Endothelial cell of umbilical vein (primary cell): Measurements from ENCODE around the gene UBE2L3. TPM values are rescaled to one million over a fixed set of nuclear protein-coding genes. Genes with fewer than 3 reads are reported as not detected.
"Not testable (repeated sequence)": the region's sequence is repeated elsewhere in the genome, so short reads cannot be mapped to it uniquely, and the experiment has no call there.

ENCODE experiments used
- BruUV-seq: library from RNA; stranded (reverse); fragments of 400-500 nt; replicated peaks from 2 replicates; lab custom pipeline; 2021; lab: Mats Ljungman, UMichigan
- CTCF ChIA-PET: fragments of 300-600, 350-600 bp; sonication (Branson Sonifier 250); formaldehyde crosslinking; loops from one replicate; lab custom pipeline; 2021; ENCODE audit warnings: antibody characterized with exemption, inconsistent platforms; lab: Charles Lee
- POLR2A ChIA-PET: fragments of 300-600, 350-600 bp; sonication (Branson Sonifier 250); formaldehyde crosslinking; loops from one replicate; lab custom pipeline; 2021; ENCODE audit warnings: antibody characterized with exemption, inconsistent platforms; lab: Charles Lee
- DNase-seq: peaks from one replicate; pipeline ENCODE4 v3.0.0-alpha.2; 2011; ENCODE audit warnings: low read depth, low spot score
- FAIRE-seq: peaks from 2 replicates; lab custom pipeline; 2011; peaks lifted over from hg19 to GRCh38; lab: Jason Lieb, UNC
- H2AFZ ChIP-seq: 2 replicates; pipeline ENCODE4 v1.6.0; 2012; ENCODE audit warnings: low read depth, low read length, control low read depth, inconsistent platforms
- H3K27ac ChIP-seq: 2 replicates; pipeline ENCODE4 v1.5.1; 2011; ENCODE audit warnings: low read depth, mild to moderate bottlenecking, control low read depth, low read length, moderate library complexity; ENCODE audit not compliant: insufficient read depth
- H3K27me3 ChIP-seq, 2 experiments: 2 replicates each; pipeline versions ENCODE4 v1.6.0 to v1.6.1; 2011; ENCODE audit warnings: low read length in 2 of 2, mixed read lengths in 1 of 2; ENCODE audit not compliant: control insufficient read depth in 2 of 2, insufficient read depth in 2 of 2
- H3K36me3 ChIP-seq, 2 experiments: 2 replicates in 1 of 2; 3 replicates in 1 of 2; pipeline ENCODE4 v1.5.1; 2011; ENCODE audit warnings: low read length in 2 of 2, mild to moderate bottlenecking in 1 of 2, moderate library complexity in 1 of 2; ENCODE audit not compliant: control insufficient read depth in 2 of 2, insufficient read depth in 2 of 2; ENCODE audit errors: extremely low read depth in 1 of 2
- H3K4me1 ChIP-seq: 3 replicates; pipeline ENCODE4 v1.5.1; 2011; ENCODE audit warnings: mild to moderate bottlenecking, low read length; ENCODE audit not compliant: control insufficient read depth, insufficient read depth; ENCODE audit errors: extremely low read depth
- H3K4me2 ChIP-seq: 2 replicates; pipeline ENCODE4 v1.6.1; 2011; ENCODE audit warnings: low read length, control low read depth, mixed read lengths; ENCODE audit not compliant: insufficient read depth
- H3K4me3 ChIP-seq, 3 experiments: fragments of 200-600 bp in 1 of 3; sonication (generic), shearing (Covaris generic) in 1 of 3; replicated peaks in 1 of 3; 2 replicates each; pipeline ENCODE4 v1.5.1; 2011 to 2016; ENCODE audit warnings: control low read depth in 3 of 3, low read length in 3 of 3, mild to moderate bottlenecking in 2 of 3, inconsistent platforms in 1 of 3, low read depth in 1 of 3, moderate library complexity in 1 of 3; ENCODE audit not compliant: insufficient read depth in 1 of 3
- H3K79me2 ChIP-seq: 2 replicates; pipeline ENCODE4 v1.6.0; 2012; ENCODE audit warnings: low read length, inconsistent platforms; ENCODE audit not compliant: control insufficient read depth, insufficient read depth
- H3K9ac ChIP-seq: replicated peaks from 2 replicates; pipeline ENCODE3; 2011; ENCODE audit warnings: low read length, control low read depth; ENCODE audit not compliant: insufficient read depth; ENCODE audit errors: extremely low read depth
- H3K9me1 ChIP-seq: replicated peaks from 3 replicates; pipeline ENCODE4 v1.6.0; 2011; ENCODE audit warnings: mild to moderate bottlenecking, low read length; ENCODE audit not compliant: control insufficient read depth, insufficient read depth; ENCODE audit errors: extremely low read depth
- H3K9me3 ChIP-seq: replicated peaks from 2 replicates; pipeline ENCODE4 v1.5.1; 2012; ENCODE audit warnings: low read length, inconsistent platforms; ENCODE audit not compliant: control insufficient read depth, insufficient read depth
- H4K20me1 ChIP-seq: replicated peaks from 2 replicates; pipeline ENCODE3; 2011; ENCODE audit warnings: mild to moderate bottlenecking, low read length; ENCODE audit not compliant: control insufficient read depth, insufficient read depth; ENCODE audit errors: extremely low read depth
- EZH2 ChIP-seq: IDR thresholded peaks from 2 replicates; pipeline ENCODE4 v1.6.1; 2012; ENCODE audit warnings: borderline replicate concordance, low read depth, mild to moderate bottlenecking, moderate library complexity, low read length, inconsistent platforms; ENCODE audit not compliant: severe bottlenecking
- FOS ChIP-seq: IDR thresholded peaks from 2 replicates; pipeline ENCODE4 v1.6.1; 2011; ENCODE audit warnings: mild to moderate bottlenecking, low read length, moderate library complexity, borderline replicate concordance; ENCODE audit not compliant: insufficient read depth
- GATA2 ChIP-seq: IDR thresholded peaks from 2 replicates; pipeline ENCODE4 v1.7.0; 2011; ENCODE audit warnings: low read depth, mild to moderate bottlenecking, moderate library complexity, mixed read lengths, low read length; ENCODE audit not compliant: insufficient read length, insufficient read depth
- JUN ChIP-seq: IDR thresholded peaks from 2 replicates; pipeline ENCODE4 v1.6.1; 2011; ENCODE audit warnings: borderline replicate concordance, low read depth; ENCODE audit not compliant: insufficient read length, insufficient read depth
- MYC ChIP-seq: IDR thresholded peaks from one replicate; pipeline ENCODE4 v1.6.1; 2011; ENCODE audit warnings: mild to moderate bottlenecking, low read depth, low read length
- POLR2A ChIP-seq: IDR thresholded peaks from 2 replicates; pipeline ENCODE4 v1.6.1; 2012; ENCODE audit warnings: low read depth, mild to moderate bottlenecking, control low read depth, low read length
- POLR2AphosphoS5 ChIP-seq: IDR thresholded peaks from 2 replicates; pipeline ENCODE4 v1.6.1; 2012; ENCODE audit warnings: low read depth, mild to moderate bottlenecking, control low read depth, low read length, moderate library complexity; ENCODE audit not compliant: insufficient read depth
- dilution Hi-C: fragments of 300-500 bp; cut with MboI; formaldehyde crosslinking; loops from one replicate; pipeline ENCODE4 v1.15.0; 2019; ENCODE audit warnings: low sequenced_read_pairs; ENCODE audit not compliant: extremely low pct_ligation_motif_present
- intact Hi-C: fragments of 100-400 bp; cut with micrococcal nuclease; formaldehyde crosslinking; loops from one replicate; pipeline ENCODE4 v1.10.0; 2022
- polyA plus RNA-seq, 4 experiments: library from polyadenylated mRNA; depleted of rRNA in 3 of 4; stranded (reverse) in 3 of 4; unstranded in 1 of 4; fragments of >200 nt; gene quantifications; 2 replicates each; pipeline versions ENCODE4 v1.2.1 to v1.2.3, GENCODE V29; 2011 to 2012; ENCODE audit warnings: missing spikeins in 1 of 4
- total RNA-seq: library from RNA; stranded (reverse); gene quantifications from 2 replicates; pipeline ENCODE4 v1.2.3, GENCODE V29; 2021
- TF ChIP-seq, protein P1 (sequence below): IDR thresholded peaks from 2 replicates; pipeline ENCODE4 v1.6.1; 2011; ENCODE audit not compliant: insufficient read depth, insufficient read length
- TF ChIP-seq, protein P2 (sequence below), 2 donors: IDR thresholded peaks; 1 replicate in 1 of 2; 2 replicates in 1 of 2; pipeline ENCODE4 v1.5.1; 2011; ENCODE audit warnings: low read length in 2 of 2, mild to moderate bottlenecking in 2 of 2, moderate library complexity in 2 of 2, control low read depth in 1 of 2, inconsistent platforms in 1 of 2, low read depth in 1 of 2; ENCODE audit not compliant: insufficient read depth in 1 of 2; ENCODE audit errors: extremely low read depth in 1 of 2

Gene UBE2L3
- total and polyA plus RNA-seq, 2 donors (not counting 3 experiments of a cell fraction or from before 2014, with no cell fraction given), result 66.0 to 83.5 TPM

DNA sequence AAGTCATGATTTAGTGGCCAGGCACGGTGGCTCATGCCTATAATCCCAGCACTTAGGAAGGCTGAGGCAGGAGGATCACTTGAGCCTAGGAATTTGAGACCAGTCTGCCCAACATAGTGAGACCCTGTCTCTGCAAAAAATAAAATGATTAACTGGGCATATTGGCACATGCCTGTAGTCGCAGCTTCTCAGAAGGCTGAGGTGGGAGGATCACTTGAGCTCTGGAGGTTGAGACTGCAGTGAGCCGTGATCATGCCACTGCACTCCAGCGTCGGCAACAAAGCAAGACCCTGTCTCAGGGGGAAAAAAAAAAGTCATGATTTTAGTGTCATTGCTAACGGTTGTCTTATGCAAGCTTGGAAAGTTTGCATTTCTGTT, 11.9 kb downstream of the UBE2L3 start:
- no TSS peak for BruUV-seq
- Histone ChIP-seq H2AFZ (no peak overlapping the region), H3K4me3 (no peak overlapping the region), H3K27me3 (no peaks in the 10 kb centered on the region), H3K4me2 (no peak overlapping the region), H3K36me3 (no peaks in the 10 kb centered on the region), H4K20me1 (peaks cover 21% of the 10 kb centered on the region), H3K9me3 (no peaks in the 10 kb centered on the region), H3K4me1 (peaks cover 2% of the 10 kb centered on the region), H3K9ac (no peak overlapping the region), H3K79me2 (peaks cover 97% of the 10 kb centered on the region), H3K27ac (no peak overlapping the region), H3K9me1 (no peaks in the 10 kb centered on the region)
- FAIRE-seq (no peak), DNase-seq (no peak)
- TF ChIP-seq POLR2A (no peak), GATA2 (no peak), MYC (no peak), POLR2AphosphoS5 (no peak), EZH2 (no peak), JUN (no peak), FOS (no peak)
- TF ChIP-seq, protein P1, sequence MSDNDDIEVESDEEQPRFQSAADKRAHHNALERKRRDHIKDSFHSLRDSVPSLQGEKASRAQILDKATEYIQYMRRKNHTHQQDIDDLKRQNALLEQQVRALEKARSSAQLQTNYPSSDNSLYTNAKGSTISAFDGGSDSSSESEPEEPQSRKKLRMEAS, result no peak
- TF ChIP-seq, protein P2, sequence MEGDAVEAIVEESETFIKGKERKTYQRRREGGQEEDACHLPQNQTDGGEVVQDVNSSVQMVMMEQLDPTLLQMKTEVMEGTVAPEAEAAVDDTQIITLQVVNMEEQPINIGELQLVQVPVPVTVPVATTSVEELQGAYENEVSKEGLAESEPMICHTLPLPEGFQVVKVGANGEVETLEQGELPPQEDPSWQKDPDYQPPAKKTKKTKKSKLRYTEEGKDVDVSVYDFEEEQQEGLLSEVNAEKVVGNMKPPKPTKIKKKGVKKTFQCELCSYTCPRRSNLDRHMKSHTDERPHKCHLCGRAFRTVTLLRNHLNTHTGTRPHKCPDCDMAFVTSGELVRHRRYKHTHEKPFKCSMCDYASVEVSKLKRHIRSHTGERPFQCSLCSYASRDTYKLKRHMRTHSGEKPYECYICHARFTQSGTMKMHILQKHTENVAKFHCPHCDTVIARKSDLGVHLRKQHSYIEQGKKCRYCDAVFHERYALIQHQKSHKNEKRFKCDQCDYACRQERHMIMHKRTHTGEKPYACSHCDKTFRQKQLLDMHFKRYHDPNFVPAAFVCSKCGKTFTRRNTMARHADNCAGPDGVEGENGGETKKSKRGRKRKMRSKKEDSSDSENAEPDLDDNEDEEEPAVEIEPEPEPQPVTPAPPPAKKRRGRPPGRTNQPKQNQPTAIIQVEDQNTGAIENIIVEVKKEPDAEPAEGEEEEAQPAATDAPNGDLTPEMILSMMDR (IDR thresholded peaks at IDR 0.05; ENCODE audit: extremely low read depth in 1 of 2, insufficient read depth in 1 of 2, low read depth in 1 of 2, low read length in 2 of 2), result no peak
- ChIA-PET CTCF (interaction anchor here (0.9 to 2.0 kb wide), 3 partner anchors 15 to 63 kb away, joined by 3 to 9 read pairs (median 4); no protein-coding TSS in a partner anchor), POLR2A (interaction anchor here (0.6 kb wide), 1 partner anchor 22 kb away, joined by 3 read pairs; no protein-coding TSS in a partner anchor)
- dilution Hi-C loops, result no loop called here
- intact Hi-C loops, result no loop called here

DNA sequence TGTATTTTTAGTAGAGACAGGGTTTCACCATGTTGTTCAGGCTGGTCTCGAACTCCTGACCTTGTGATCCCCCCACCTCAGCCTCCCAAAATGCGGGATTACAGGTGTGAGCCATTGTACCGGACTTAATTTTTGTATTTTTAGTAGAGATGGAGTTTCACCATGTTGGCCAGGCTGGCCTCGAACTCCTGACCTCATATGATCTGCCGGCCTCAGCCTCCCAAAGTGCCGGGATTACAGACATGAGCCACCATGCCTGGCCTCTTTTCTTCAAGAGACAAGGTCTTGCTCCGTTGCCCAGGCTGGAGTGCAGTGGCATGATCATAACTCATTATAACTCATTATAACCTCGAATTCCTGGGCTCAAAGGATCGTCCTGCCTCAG, 13.1 kb downstream of the UBE2L3 start:
- H3K4me3 ChIP-seq, H3K9me3 ChIP-seq, H3K36me3 ChIP-seq, H3K9me1 ChIP-seq, DNase-seq, dilution Hi-C loops, FAIRE-seq, POLR2A ChIA-PET, H2AFZ ChIP-seq, H3K4me2 ChIP-seq, BruUV-seq, H3K27me3 ChIP-seq, H3K4me1 ChIP-seq, intact Hi-C loops, H3K9ac ChIP-seq, H3K27ac ChIP-seq, CTCF ChIA-PET: not testable (repeated sequence)
- Histone ChIP-seq H3K79me2 (peaks cover 98% of the 10 kb centered on the region), H4K20me1 (peaks cover 26% of the 10 kb centered on the region)
